GM19463 (cell line): ENCODE data around the gene NYNRIN.
A peak's percentile ranks its signal among the peaks of the same experiment; 100 is the strongest.
"Not testable (repeated sequence)": the region's sequence is repeated elsewhere in the genome, so short reads cannot be mapped to it uniquely, and the experiment has no call there.

ENCODE experiments used
- ATAC-seq: cut with Tn5 transposase; IDR thresholded peaks from one replicate; pipeline ENCODE4 v1.9.1; 2021; ENCODE audit warnings: mild to moderate bottlenecking, moderate library complexity; ENCODE audit not compliant: unreplicated experiment

The NYNRIN gene

DNA sequence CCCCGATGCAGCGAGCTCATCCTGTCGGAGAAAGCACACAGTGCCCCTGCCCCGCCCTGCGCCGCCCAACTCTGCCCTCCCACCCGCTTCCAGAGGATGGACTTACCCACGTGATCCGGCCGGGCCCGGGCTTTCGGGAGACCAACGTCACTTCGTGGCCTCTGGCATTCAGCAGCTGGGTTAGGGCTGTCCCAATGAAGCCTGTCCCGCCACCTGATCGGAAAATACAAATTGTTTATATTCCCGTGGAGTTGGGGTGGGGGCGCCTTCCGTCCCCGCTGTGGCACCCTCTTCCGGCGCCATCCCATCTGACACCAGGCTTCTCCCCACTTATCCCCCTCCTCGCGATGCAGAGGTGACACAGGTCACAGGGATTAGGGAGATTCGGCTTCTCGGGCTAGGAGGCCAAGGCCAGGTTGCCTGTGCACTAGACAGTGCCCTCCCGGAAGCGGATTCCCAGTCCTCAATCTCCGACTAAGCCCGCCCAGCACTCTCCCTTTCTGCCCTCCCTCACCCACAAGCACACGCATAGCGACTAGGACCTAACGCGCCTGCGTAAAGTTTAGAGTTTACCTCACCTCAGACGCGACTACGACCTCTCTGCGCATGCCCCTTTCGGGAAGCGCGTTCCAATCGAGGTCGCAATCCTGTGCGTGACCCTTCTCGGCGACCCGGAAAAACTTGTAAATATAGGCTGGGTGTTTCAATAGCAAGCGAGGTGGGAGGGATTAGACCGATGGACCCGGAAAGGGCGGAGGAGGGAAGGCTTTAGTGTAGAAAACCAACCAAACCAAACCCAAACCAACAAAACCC, 43.6 kb downstream of the NYNRIN start, which contains the start of gene SDR39U1:
Gene SDR39U1, minus strand, starts transcription at position 537 of the 813 bp plus-strand sequence. Its CDS starts 7 bp downstream, at position 530.
- peak; percentile 85 for ATAC-seq

DNA sequence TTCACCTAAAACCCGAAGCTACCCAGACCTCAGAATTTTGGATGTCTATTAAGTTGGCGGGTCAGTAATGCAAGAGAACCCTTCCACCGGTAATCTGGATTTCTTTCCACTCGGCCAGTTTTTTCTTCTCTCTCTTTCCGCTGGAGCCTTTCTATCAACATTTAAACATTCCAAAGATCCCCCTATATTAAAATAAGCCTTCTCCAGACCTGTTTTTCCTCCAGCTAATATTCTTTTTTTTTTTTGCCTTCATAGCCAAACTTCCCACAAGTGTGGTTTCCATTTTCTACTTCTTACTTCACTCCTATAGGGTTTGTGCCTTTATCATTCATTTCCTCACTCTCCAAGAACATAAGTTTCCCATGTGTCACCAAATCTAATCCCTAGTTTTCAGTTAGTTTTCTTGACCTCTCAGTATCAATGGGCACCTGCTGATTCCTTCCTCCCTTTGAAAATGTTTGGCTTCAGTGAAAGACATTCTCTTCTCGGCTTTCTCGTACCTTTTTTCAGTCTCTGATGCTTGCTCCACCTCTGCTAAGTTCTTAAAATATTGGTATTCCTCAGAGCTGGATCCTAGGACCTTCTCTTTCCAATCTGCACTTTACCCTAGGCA, 44.4 kb downstream of the NYNRIN start:
- no peak for ATAC-seq

DNA sequence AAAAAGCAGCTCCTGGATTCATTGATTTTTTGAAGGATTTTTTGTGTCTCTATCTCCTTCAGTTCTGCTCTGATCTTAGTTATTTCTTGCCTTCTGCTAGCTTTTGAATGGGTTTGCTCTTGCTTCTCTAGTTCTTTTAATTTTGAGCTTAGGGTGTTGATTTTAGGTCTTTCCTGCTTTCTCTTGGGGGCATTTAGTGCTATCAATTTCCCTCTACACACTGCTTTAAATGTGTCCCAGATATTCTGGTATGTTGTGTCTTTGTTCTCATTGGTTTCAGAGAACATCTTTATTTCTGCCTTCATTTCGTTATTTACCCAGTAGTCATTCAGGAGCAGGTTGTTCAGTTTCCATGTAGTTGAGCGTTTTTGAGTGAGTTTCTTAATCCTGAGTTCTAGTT, 52.0 kb downstream of the NYNRIN start:
- not testable (repeated sequence) for ATAC-seq

- ATAC-seq, result no peak
These were observed 58.2 kb downstream of the NYNRIN start for GRCh38 chr14:24456980-24457379.

DNA sequence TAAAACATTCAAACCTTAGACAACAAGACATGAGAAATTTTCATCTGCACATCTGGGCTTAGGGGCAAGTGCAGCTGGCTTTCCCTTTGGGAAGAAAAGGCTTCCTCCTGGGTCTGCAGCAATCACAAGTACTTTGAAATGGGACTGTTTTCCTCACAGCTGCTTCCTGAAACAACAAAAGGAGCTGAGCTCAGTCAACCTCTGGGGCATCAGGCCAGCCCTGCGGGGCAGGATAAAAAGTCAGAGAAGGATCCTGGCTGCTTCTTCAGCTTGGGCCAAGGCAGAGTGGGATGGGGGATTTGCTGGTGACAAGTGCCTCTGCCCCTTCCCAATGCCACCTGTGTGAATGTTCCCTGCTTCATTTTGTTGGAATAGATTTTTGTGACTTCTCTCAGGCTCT, 59.9 kb downstream of the NYNRIN start:
- ATAC-seq, result no peak

DNA sequence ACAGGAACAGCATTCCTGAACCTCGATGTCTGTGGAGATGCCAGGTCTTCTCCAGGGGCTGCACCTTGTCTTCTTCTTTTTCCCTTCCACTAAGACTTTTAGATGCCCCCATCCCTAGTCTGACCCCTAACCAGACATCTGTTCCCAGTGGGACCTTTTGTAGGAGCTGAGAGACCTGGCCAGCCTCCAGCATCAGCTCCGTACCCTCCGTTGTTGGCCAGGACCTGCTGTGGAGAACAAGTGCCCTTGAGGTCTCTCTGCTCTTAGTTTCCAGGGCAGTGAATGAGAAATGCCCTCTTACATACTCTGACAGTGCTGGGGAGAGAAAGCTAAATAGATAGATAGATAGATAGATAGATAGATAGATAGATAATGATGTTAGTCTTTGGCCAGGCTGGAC, 60.5 kb downstream of the NYNRIN start:
- no peak for ATAC-seq

- no peak for ATAC-seq
These were observed 62.5 kb downstream of the NYNRIN start for GRCh38 chr14:24461336-24461735.

DNA sequence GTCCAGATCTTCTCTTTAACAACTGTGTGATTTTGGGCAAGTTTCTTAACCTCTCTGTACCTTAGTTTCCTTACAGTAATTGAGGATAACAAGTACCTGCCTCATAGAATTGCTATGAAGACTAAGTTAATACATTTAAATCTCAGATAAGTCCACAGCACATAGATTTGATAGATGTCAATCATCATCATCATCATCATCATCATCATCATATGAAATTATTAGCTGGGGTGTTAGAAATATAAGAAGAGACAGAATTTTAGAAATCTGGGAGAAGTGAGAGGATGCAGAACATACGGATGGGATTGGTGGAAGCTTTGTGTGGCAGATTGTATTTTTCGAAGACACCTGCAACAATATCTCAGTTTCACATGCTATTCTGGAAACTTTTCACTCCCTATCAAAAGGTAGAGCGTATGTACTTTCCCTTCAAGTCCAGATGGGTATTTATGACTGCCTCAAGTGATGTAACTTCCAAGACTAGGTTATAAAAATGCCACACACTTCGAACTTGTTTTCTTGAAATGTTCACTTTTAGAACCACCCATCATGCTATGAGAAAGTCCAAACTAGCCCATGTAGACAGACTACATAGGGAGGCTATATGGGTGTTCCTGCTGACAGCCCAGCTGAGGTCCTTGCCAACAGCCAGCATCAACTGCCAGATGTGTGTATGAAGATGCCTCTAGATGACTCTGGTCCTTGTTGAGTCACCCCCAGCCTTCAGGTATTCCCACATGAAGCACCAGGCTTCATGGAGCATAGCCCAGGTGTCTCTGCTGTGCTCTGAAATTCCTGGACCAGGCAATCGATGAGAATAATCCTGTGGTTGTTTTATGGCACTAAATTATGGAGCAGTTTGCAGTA, 64.4 kb downstream of the NYNRIN start:
- peak; percentile 59 for ATAC-seq

- peak; percentile 8 for ATAC-seq
These were observed 65.3 kb downstream of the NYNRIN start for GRCh38 chr14:24463884-24464785.

DNA sequence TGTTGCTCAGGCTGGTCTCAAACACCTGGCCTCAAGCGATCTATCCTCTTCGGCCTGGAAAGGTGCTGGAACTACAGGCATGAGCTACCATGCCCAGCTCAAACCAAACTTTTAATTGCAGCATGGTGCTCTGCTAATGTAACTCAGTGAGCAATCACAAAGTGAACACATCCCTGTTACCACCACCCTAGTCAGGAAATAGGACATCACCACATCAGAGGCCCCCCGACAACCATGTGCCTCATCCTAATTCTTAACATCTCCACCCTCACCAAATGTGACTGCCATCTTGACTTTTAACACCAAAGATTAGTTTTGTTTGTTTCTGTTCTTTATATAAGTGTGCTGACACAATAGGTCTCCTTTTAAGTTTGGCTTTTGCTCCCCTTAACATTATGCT, 66.6 kb downstream of the NYNRIN start:
- no peak for ATAC-seq

- no peak for ATAC-seq
These were observed 67.0 kb downstream of the NYNRIN start for GRCh38 chr14:24465805-24466204.
